Midbrain (tissue), 1 donor: ENCODE results near the gene RALBP1.
"Not testable (repeated sequence)": the region's sequence is repeated elsewhere in the genome, so short reads cannot be mapped to it uniquely, and the experiment has no call there.

Experiments
- DNase-seq: peaks from one replicate; lab custom pipeline; 2025; lab: John Stamatoyannopoulos, UW

RALBP1 gene

GRCh38 chr18:9454061-9454703 lies 21.1 kb upstream of the RALBP1 start:
- DNase-seq, result no peak

GRCh38 chr18:9455718-9456511 lies 19.4 kb upstream of the RALBP1 start:
- DNase-seq, result no peak

GRCh38 chr18:9466127-9466526 lies 9.2 kb upstream of the RALBP1 start:
- no peak for DNase-seq

GRCh38 chr18:9466846-9467245 lies 8.5 kb upstream of the RALBP1 start:
- no peak for DNase-seq

- no peak for DNase-seq
Observed at GRCh38 chr18:9468998-9469397, 6.3 kb upstream of the RALBP1 start.

- no peak for DNase-seq
Observed at GRCh38 chr18:9469685-9470084, 5.6 kb upstream of the RALBP1 start.

GRCh38 chr18:9474108-9474982 lies 968 bp upstream of the RALBP1 start:
- DNase-seq, result no peak

GRCh38 chr18:9475643-9476591 lies 604 bp downstream of the RALBP1 start:
- DNase-seq, result peak; percentile 33

- DNase-seq, result not testable (repeated sequence)
Observed at GRCh38 chr18:9476949-9477348, 1.6 kb downstream of the RALBP1 start.

- no peak for DNase-seq
Observed at GRCh38 chr18:9477509-9477908, 2.2 kb downstream of the RALBP1 start.

GRCh38 chr18:9478545-9478944 lies 3.2 kb downstream of the RALBP1 start:
- DNase-seq, result no peak

- no peak for DNase-seq
Observed at GRCh38 chr18:9482790-9483189, 7.5 kb downstream of the RALBP1 start.

- no peak for DNase-seq
Observed at GRCh38 chr18:9483526-9483925, 8.2 kb downstream of the RALBP1 start.

- DNase-seq, result not testable (repeated sequence)
Observed at GRCh38 chr18:9484856-9485255, 9.5 kb downstream of the RALBP1 start.

- DNase-seq, result no peak
Observed at GRCh38 chr18:9488538-9488937, 13.2 kb downstream of the RALBP1 start.

- no peak for DNase-seq
Observed at GRCh38 chr18:9494778-9495331, 19.5 kb downstream of the RALBP1 start.

- no peak for DNase-seq
Observed at GRCh38 chr18:9495465-9495864, 20.2 kb downstream of the RALBP1 start.

GRCh38 chr18:9495916-9496705 lies 20.8 kb downstream of the RALBP1 start:
- no peak for DNase-seq

- no peak for DNase-seq
Observed at GRCh38 chr18:9506046-9506792, 30.9 kb downstream of the RALBP1 start.
